Pulmonary artery endothelial cell (primary cell): Measurements from ENCODE around the gene CDK5R1. TPM values are rescaled to one million over a fixed set of nuclear protein-coding genes. Genes with fewer than 3 reads are reported as not detected.

Source experiments
- total RNA-seq: library from RNA; depleted of rRNA; stranded (reverse); fragments of >200 nt; gene quantifications from 2 replicates; pipeline ENCODE4 v1.2.3, GENCODE V29; 2014

The CDK5R1 gene
- total RNA-seq, 1 donor from 2014 or later: 1.8 TPM

Other genes starting within 250 kb of the CDK5R1 start
- under 0.01 and 0.14 TPM in 2 replicates for gene RHBDL3, start 221.2 kb upstream of the CDK5R1 start, total RNA-seq
- gene C17orf75, start 144.8 kb upstream of the CDK5R1 start, total RNA-seq: 19.4 and 22.6 TPM in 2 replicates
- gene ZNF207, start 136.8 kb upstream of the CDK5R1 start, total RNA-seq: 114 and 146 TPM in 2 replicates
- 144 and 208 TPM in 2 replicates for gene PSMD11, start 42.5 kb upstream of the CDK5R1 start, total RNA-seq